HFFc6 (cell line): ENCODE results near the gene IQGAP2. TPM values are rescaled to one million over a fixed set of nuclear protein-coding genes. Genes with fewer than 3 reads are reported as not detected.

Source experiments
- DNase-seq: peaks from one replicate; pipeline ENCODE4 v3.0.0-alpha.2; 2018
- H3K27ac Mint-ChIP-seq: 2 replicates; pipeline ENCODE4 v1.8.0; 2020; ENCODE audit warnings: mild to moderate bottlenecking, mixed read lengths
- H3K27me3 Mint-ChIP-seq: 2 replicates; pipeline ENCODE4 v1.8.0; 2021; ENCODE audit warnings: mild to moderate bottlenecking, moderate library complexity, mixed read lengths; ENCODE audit not compliant: insufficient read depth
- H3K36me3 Mint-ChIP-seq: 2 replicates; pipeline ENCODE4 v1.8.0; 2021; ENCODE audit warnings: low read depth, mixed read lengths
- H3K4me1 Mint-ChIP-seq: 2 replicates; pipeline ENCODE4 v1.8.0; 2020; ENCODE audit warnings: low read depth, mixed read lengths
- H3K4me3 Mint-ChIP-seq: 2 replicates; pipeline ENCODE4 v1.8.0; 2020; ENCODE audit warnings: mild to moderate bottlenecking, moderate library complexity, mixed read lengths
- H3K9me3 Mint-ChIP-seq: 2 replicates; pipeline ENCODE4 v1.8.0; 2020; ENCODE audit warnings: mild to moderate bottlenecking, mixed read lengths
- CTCF ChIP-seq: fragments of 200-600 bp; sonication (generic); IDR thresholded peaks from 2 replicates; pipeline ENCODE4 v1.5.0; 2021; ENCODE audit warnings: antibody characterized with exemption, mild to moderate bottlenecking
- total RNA-seq, 6 experiments: library from RNA; stranded (reverse); fragmentation: NEBNext Ultra II Directional; extraction: Animal tissue kit (Norgen Biotek cat#: 25700); gene quantifications; 2 replicates in 1 of 6; 3 replicates in 5 of 6; pipeline ENCODE4 v1.2.3, GENCODE V29; 2021

Gene IQGAP2
- total RNA-seq, 6 experiments from 2014 or later, result 0.09 to 0.47 (median 0.21) TPM; not detected in 1

- Mint-ChIP-seq H3K36me3 (no peaks in the 10 kb centered on the region), H3K4me3 (no peak overlapping the region), H3K4me1 (no peaks in the 10 kb centered on the region), H3K9me3 (no peaks in the 10 kb centered on the region), H3K27ac (no peak overlapping the region), H3K27me3 (peaks cover 17% of the 10 kb centered on the region)
- no peak for DNase-seq
- TF ChIP-seq CTCF, result no peak
These were observed 158.1 kb downstream of the IQGAP2 start for GRCh38 chr5:76560952-76561891.

GRCh38 chr5:76561959-76562358 is 158.9 kb downstream of the IQGAP2 start:
- no peaks in the 10 kb centered on the region for H3K4me1 Mint-ChIP-seq
- H3K36me3 Mint-ChIP-seq, result no peaks in the 10 kb centered on the region
- no peak for TF ChIP-seq CTCF
- no peak overlapping the region for H3K4me3 Mint-ChIP-seq
- no peaks in the 10 kb centered on the region for H3K9me3 Mint-ChIP-seq
- peaks cover 18% of the 10 kb centered on the region for H3K27me3 Mint-ChIP-seq
- no peak for DNase-seq
- no peak overlapping the region for H3K27ac Mint-ChIP-seq

- H3K4me3 Mint-ChIP-seq, result no peak overlapping the region
- DNase-seq, result no peak
- no peak overlapping the region for H3K27ac Mint-ChIP-seq
- H3K9me3 Mint-ChIP-seq, result no peaks in the 10 kb centered on the region
- no peaks in the 10 kb centered on the region for H3K36me3 Mint-ChIP-seq
- peaks cover 17% of the 10 kb centered on the region for H3K27me3 Mint-ChIP-seq
- no peak for TF ChIP-seq CTCF
- no peaks in the 10 kb centered on the region for H3K4me1 Mint-ChIP-seq
These were observed 161.9 kb downstream of the IQGAP2 start for GRCh38 chr5:76565009-76565408.

- Mint-ChIP-seq H3K4me3 (no peak overlapping the region), H3K36me3 (no peaks in the 10 kb centered on the region), H3K27me3 (peaks cover 13% of the 10 kb centered on the region), H3K9me3 (no peaks in the 10 kb centered on the region), H3K4me1 (no peaks in the 10 kb centered on the region), H3K27ac (no peak overlapping the region)
- TF ChIP-seq CTCF, result no peak
- no peak for DNase-seq
These were observed 167.1 kb downstream of the IQGAP2 start for GRCh38 chr5:76570153-76570552.

- TF ChIP-seq CTCF, result peak; percentile 51
- H3K27me3 Mint-ChIP-seq, result peaks cover 4% of the 10 kb centered on the region
- no peaks in the 10 kb centered on the region for H3K9me3 Mint-ChIP-seq
- no peak overlapping the region for H3K4me3 Mint-ChIP-seq
- H3K4me1 Mint-ChIP-seq, result no peaks in the 10 kb centered on the region
- H3K36me3 Mint-ChIP-seq, result no peaks in the 10 kb centered on the region
- no peak for DNase-seq
- no peak overlapping the region for H3K27ac Mint-ChIP-seq
These were observed 168.5 kb downstream of the IQGAP2 start for GRCh38 chr5:76571559-76571958.
